Measurements from ENCODE around the gene OXSR1.
"Not testable (repeated sequence)": the region's sequence is repeated elsewhere in the genome, so short reads cannot be mapped to it uniquely, and the experiment has no call there.

OXSR1 gene

DNA sequence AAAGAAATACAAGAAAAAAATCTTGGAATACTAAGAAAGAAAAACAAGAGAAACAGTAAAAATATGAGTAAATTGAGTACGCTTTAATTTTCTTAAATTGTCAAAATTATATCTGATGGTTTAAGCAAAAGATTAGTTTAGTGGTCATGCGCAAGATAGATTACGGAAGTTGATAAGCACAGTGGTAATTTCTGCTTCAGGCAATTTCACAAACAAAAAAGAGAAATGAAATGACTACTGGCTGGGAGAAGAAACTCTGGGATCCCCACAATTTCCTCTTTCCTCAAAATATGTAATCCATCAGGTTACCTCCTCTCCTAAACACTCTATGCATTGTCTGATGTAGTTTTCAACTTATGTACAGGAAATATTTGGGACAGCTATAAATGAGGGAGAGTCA lies 17.9 kb upstream of the OXSR1 start:
- no peak for DNase-seq (ENCODE audit: insufficient read length, low spot score)
- TF ChIP-seq POLR2A (IDR thresholded peaks at IDR 0.05; ENCODE audit: low read depth, low read length): no peak
- no peak for FAIRE-seq

DNA sequence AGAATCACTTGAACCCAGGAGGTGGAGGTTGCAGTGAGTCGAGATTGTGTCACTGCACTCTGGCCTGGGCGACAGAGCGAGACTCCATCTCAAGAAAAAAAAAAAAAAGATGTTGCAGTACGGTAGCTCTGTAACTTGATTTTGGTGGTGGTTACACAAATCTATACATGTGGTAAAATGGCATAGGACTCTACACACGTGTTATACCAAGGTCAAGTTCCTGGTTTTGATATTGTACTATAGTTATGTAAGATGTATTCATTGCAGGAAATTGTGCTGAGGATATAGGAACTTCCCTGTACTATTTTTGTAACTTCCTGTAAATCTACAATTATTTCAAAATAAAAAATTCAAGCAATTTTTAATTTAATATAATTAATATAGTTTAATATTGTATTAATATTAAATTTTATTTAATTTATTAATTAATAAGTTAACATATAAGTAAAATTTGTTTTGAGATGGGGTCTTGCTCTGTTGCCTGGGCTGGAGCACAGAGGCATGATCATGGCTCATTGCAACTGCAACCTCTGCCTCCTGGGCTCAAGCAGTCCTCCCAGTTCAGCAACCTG lies 16.9 kb upstream of the OXSR1 start:
- TF ChIP-seq POLR2A (IDR thresholded peaks at IDR 0.05; ENCODE audit: low read depth, low read length): no peak
- FAIRE-seq (no peak), DNase-seq (ENCODE audit: insufficient read length, low spot score) (no peak)

DNA sequence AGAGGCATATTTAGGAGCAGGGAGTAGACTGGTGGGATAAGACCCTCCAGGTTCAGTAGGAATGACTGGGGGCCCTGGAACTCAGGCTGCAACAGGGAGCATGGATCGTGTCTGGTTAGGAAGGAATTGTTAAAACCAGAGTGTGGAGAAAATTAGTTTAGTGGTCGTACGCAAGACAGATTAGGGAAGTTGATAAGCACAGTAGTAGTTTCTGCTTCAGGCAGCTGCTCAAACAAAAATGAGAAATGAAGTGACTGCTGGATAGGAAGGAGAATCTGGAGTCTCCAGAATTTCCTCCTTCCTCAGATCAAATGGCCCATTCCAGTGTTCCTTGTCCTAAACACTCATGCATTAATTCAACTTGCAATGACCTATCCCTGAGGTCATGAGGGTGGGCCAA lies 15.6 kb upstream of the OXSR1 start:
- FAIRE-seq: no peak
- no peak for DNase-seq (ENCODE audit: insufficient read length, low spot score)
- TF ChIP-seq POLR2A (IDR thresholded peaks at IDR 0.05; ENCODE audit: low read depth, low read length): no peak

DNA sequence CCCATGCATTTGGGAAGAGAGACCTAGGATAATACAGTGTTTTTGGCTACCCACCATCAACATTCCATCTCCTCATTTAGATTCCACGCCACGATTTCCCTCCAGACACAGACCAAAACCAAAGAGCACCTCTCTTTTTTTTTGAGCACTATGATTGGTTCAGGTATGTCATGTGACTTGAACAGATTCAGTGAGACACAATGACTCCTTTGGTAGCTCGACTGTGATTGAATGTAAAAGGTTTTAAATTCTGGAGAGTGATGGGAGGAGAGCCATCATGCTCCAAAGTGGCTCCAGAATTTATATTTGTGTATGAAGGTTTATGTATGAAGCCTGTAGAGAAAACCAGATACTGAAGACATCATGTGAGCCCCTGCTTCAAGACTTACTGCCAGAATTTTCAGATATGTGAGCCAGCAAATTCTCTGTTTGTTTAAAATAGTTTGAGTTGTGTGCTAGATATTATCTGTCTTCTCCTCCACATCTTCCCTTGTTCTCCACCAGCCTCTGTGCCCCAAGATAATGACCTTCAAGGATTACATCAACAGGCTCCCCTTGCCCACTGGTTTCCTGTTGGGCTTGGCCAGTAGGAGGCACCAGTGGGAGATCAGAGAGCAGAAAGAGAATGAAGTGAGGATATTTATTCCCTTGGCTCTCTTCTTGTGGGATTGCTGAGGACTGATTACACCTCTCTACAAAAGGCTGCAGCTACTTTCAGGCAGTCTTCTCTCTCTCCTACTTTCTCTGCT lies 14.4 kb upstream of the OXSR1 start:
- TF ChIP-seq POLR2A (IDR thresholded peaks at IDR 0.05; ENCODE audit: low read depth, low read length): no peak
- FAIRE-seq: no peak
- DNase-seq (ENCODE audit: insufficient read length, low spot score): no peak

DNA sequence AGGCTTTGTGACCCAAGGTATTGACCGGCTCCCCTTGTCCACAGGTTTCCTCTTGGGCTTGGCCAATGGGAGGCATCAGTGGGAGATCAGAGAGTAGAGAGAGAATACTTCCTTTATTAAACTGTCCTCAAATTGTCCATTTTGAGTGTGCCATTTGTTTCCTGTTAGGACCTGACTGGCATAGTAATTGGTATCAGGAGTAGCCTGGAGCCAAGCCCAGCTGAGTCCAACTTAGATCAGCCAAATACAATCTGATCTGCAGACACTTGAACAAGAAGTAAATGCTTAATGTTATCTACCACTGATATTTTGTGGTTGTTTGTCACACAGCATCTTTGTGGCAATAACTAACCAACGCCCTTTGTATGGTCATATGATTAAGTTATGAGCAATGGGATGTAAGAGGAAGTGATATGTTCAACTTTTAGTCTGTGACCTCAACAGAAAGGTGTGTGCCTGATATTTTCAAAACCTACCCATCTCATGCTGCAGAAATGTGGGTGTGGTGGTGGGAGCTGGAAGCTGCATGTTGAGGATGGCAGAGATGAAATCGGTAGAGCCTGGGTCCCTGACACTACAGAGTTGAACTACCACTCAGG lies 13.6 kb upstream of the OXSR1 start:
- DNase-seq (ENCODE audit: insufficient read length, low spot score) (no peak), FAIRE-seq (peak; percentile 48)
- no peak for TF ChIP-seq POLR2A (IDR thresholded peaks at IDR 0.05; ENCODE audit: low read depth, low read length)

DNA sequence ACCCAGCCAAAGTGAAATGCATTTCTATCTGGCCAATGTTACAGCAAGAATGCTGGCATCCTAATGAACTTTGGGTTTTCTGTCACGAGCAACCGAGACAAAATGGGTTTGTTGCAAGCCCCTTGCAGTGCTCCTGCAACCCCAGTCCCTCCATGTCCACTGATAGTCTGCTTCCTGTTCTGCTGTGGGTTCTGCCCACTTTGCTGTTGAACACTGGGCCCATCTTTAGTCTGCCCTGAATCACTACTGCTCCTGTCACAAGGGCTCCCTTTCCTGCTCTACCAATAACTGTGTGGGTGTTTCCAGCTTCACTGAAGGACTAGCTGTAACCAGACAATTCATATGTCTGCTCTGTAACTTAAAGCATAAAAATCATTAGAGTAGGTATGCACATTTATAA lies 12.7 kb upstream of the OXSR1 start:
- FAIRE-seq: no peak

DNA sequence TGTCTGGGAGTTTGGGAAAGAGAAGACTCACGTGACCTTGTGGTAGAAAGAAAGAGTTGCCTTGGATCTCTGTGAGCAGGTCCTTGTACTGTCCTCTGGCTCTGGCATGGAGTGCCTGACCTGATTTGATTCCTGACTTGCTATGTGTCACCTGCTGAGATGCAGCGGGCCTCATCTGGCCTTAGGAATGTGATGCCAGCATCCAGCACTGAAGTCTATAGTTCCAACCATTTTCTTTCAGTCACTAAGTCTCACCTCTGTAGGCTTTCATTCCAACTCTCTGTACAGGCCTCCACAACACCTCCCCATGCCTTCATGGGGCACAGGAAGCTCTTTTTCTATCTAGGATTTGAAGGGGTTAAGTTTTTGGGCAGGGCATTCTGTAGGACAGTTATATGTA lies 12.1 kb upstream of the OXSR1 start:
- no peak for TF ChIP-seq POLR2A (IDR thresholded peaks at IDR 0.05; ENCODE audit: low read depth, low read length)
- FAIRE-seq (no peak), DNase-seq (ENCODE audit: insufficient read length, low spot score) (no peak)

More for the DNA sequence above, 12.7 kb upstream of the OXSR1 start:
- DNase-seq (ENCODE audit: insufficient read length, low spot score): no peak
- no peak for TF ChIP-seq POLR2A (IDR thresholded peaks at IDR 0.05; ENCODE audit: low read depth, low read length)

DNA sequence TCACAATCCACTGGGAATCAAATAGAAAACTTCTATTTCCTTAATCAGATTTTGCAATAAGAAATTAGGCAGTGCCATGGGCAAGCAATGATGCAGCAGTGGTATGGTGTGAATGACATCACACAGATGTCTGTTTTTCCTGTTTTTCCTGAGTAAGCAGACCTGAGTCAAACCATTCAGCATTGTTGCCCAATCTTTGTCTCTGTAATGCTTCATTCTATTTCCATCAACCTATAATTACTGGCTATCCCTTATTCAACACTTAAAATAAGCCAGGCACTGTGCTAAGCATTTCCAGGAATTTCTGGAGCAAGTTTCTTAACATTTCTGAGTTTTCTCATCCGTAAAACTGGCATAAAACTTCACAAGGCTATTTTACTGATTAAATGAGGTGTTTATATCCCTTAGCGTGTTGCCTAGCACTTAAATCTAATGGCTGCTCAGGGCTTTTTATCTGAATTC lies 11.3 kb upstream of the OXSR1 start:
- no peak for FAIRE-seq
- DNase-seq (ENCODE audit: insufficient read length, low spot score): no peak
- no peak for TF ChIP-seq POLR2A (IDR thresholded peaks at IDR 0.05; ENCODE audit: low read depth, low read length)

DNA sequence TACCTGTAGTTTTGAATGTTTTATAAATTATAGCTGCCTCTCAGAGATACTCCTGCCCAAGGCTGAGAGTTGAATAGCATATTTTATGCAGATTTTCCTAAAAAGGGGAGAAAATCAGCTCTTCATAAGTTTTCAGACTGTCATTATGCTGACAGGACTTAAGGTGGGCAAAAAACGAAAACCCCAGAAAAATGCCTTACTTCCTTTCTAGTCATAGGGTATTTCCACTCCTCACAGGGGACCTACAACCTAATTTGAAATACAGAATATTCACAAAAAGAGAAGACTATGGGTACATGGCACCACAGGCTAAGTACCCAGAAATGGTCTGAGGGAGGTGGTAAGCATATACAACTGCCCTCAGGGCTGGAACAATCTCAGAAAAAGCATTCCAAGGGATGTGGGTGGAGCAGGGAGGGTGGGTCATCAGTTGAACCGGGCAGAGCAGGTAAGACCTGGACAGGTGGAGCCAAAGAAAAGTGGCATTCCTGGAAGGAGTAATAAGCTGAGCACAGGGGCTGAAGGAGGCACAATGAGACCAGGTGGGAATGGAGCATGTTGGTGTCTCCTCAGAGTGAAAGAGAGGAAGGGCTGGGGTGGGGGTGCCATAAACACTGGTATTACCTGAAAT lies 10.6 kb upstream of the OXSR1 start:
- FAIRE-seq (no peak), DNase-seq (ENCODE audit: insufficient read length, low spot score) (no peak)
- TF ChIP-seq POLR2A (IDR thresholded peaks at IDR 0.05; ENCODE audit: low read depth, low read length): no peak

DNA sequence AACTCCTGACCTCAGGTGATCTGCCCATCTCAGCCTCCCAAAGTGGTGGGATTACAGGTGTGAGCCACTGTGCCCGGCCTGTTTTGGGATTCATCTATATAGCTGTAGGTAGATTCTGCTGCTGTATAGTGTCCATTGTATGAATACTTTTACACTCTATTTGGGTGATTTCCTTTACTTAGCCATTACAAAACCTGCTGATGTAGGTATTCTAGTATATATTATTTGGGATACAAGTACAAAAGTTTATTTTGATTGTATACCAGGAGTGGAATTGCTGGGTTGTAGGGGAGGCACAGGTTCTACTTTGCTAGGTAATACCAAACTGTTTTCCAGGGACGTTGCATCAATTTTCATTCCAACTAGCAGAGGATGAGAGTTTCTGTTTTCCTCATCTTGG lies 9.5 kb upstream of the OXSR1 start:
- TF ChIP-seq POLR2A (IDR thresholded peaks at IDR 0.05; ENCODE audit: low read depth, low read length): no peak
- FAIRE-seq: no peak
- no peak for DNase-seq (ENCODE audit: insufficient read length, low spot score)

DNA sequence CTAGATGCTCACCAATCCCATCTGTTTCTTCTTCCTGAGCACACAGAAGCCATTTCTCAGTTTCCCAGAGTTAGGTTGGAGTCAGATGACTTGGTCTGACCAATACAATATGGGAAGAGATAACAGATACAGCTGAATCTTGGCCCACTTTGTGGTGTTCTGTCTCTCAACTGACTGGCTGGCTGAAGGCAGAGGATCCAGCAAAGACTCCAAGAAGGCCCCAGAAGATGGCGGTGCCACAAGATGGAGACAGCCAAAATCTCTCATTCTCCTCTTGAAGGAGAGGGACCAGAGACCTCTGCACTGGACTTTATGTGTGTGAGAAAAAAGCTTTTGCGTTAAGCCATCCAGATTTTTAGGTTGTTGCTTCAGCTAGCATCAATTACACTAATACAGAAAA lies 8.2 kb upstream of the OXSR1 start:
- no peak for DNase-seq (ENCODE audit: insufficient read length, low spot score)
- no peak for TF ChIP-seq POLR2A (IDR thresholded peaks at IDR 0.05; ENCODE audit: low read depth, low read length)
- FAIRE-seq: no peak

DNA sequence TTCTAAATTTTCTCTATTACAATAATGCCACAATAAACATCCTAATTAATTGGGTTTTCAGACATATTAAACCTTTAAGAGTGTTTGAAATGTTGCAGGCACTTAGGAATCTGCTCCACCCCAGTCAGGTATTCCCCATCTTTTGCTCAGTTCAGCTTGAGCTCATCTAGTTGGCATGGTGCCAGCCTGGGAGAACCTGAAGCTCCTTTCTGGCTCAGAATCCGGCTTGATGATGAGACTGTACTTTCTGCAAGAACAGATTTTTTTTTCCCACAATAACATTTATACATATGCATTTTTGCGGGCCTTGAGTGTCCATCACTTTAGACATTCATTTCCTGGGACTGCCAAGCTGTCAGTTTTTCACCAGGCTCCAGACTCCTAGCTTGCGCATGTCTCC lies 7.7 kb upstream of the OXSR1 start:
- DNase-seq (ENCODE audit: insufficient read length, low spot score) (no peak), FAIRE-seq (no peak)
- no peak for TF ChIP-seq POLR2A (IDR thresholded peaks at IDR 0.05; ENCODE audit: low read depth, low read length)

DNA sequence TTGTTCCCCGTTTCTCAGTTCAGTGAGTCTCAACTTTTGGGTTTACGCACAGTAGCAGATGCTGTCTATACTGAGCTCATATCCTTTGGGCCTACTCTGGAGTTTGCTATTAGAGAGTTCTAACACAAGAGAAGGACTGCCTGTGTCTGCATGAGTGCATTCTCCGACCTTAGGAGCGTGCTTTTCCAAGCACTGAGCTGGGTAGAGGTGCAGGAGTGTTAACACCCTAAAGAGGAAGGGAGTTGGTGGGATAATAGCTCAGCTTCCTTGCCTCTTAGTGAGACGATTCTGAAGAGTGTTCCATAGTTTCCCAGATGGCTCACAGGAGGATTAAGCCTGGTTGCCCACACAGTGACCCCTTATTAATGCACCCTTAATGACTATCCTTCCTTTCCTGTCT lies 6.9 kb upstream of the OXSR1 start:
- no peak for FAIRE-seq
- no peak for TF ChIP-seq POLR2A (IDR thresholded peaks at IDR 0.05; ENCODE audit: low read depth, low read length)
- DNase-seq (ENCODE audit: insufficient read length, low spot score): no peak

DNA sequence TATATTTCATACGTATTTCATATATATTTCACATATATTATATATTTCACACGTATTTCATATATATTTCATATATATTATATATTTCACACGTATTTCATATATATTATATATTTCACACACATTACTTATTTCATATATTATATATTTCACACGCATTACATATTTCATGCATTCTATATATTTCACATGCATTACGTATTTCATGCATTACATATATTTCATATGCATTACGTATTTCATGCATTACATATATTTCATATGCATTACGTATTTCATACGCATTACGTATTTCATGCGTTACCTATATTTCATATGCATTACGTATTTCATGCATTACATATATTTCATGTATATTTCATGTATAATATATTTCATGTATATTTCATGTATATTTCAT lies 4.6 kb upstream of the OXSR1 start:
- not testable (repeated sequence) for DNase-seq (ENCODE audit: insufficient read length, low spot score); FAIRE-seq

Measured in H54 (cell line).